ENCODE measurements around the gene TENM4.

The TENM4 gene

GRCh38 chr11:78783846-78784245 is 657.0 kb downstream of the TENM4 start:
- DNase-seq (ENCODE audit: low read depth): no peak
- no peak for TF ChIP-seq CTCF (IDR thresholded peaks at IDR 0.05; ENCODE audit: control insufficient read depth, insufficient read depth, low read depth, low read length, missing control alignments)
- no peak overlapping the region for H3K4me3 ChIP-seq (ENCODE audit: control insufficient read depth, low read depth, low read length)

DNA sequence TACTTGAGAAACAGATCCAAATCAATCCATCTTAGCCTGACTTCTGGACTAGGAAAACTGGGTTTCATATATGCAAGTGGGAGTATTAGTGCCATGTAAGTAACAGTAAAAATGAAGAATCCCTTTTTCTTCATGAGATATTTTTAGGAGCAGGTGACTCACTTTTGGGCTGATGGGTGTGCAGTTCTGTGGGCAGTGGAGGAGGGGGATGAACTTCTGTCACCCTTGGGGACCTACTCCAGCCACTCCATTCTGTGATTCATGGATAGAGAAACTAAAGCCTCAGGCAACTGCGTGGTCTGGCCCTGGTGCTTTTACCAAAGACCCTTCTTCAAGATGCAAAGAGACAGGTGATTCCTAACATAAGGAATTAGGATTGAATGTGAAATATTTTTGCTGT is 657.5 kb downstream of the TENM4 start:
- DNase-seq (ENCODE audit: low read depth): no peak
- no peak for TF ChIP-seq CTCF (IDR thresholded peaks at IDR 0.05; ENCODE audit: control insufficient read depth, insufficient read depth, low read depth, low read length, missing control alignments)

DNA sequence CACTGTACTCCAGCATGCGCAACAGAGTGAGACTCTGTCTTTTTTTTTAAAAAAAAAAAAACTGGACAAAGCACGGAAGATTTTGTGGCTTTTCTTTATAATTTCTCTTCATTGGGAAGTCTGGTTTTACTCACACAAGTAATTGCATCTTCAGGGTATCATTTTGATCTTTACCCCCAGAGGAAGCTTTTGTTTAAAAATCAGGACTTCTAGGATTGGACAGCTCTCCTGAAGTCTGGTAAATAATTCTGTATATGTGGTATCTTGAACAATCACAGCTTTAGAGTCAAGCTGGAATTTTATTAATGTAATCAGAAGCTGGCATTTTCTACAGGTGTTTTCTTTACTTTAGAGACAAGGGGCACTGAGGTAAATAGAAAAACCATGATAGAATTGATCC is 658.1 kb downstream of the TENM4 start:
- TF ChIP-seq CTCF (IDR thresholded peaks at IDR 0.05; ENCODE audit: control insufficient read depth, insufficient read depth, low read depth, low read length, missing control alignments): no peak
- DNase-seq (ENCODE audit: low read depth): no peak
- no peak overlapping the region for H3K4me3 ChIP-seq (ENCODE audit: control insufficient read depth, low read depth, low read length)

More for the DNA sequence above, 657.5 kb downstream of the TENM4 start:
- no peak overlapping the region for H3K4me3 ChIP-seq (ENCODE audit: control insufficient read depth, low read depth, low read length)

DNA sequence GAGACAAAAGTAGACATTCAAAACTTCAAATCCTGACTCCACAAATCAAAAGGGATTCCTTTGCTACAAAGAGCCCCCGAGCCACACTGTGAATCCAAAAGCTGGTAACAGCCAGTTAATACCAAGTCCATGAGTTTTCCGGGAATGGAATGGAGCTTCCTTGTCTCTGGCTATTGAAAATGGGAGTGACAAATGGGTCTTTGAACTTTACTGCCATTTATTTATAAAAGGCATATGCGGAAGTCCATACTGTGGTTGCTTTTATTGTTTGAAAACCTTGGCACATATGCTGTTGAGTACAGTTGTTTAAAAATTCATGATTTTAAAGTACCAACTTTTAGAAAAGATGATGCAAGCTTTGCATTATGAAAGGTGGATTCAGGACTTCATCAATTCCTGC is 659.9 kb downstream of the TENM4 start:
- TF ChIP-seq CTCF (IDR thresholded peaks at IDR 0.05; ENCODE audit: control insufficient read depth, insufficient read depth, low read depth, low read length, missing control alignments): no peak
- DNase-seq (ENCODE audit: low read depth): no peak
- no peak overlapping the region for H3K4me3 ChIP-seq (ENCODE audit: control insufficient read depth, low read depth, low read length)

- DNase-seq (ENCODE audit: low read depth): no peak
- H3K4me3 ChIP-seq (ENCODE audit: control insufficient read depth, low read depth, low read length): no peak overlapping the region
- no peak for TF ChIP-seq CTCF (IDR thresholded peaks at IDR 0.05; ENCODE audit: control insufficient read depth, insufficient read depth, low read depth, low read length, missing control alignments)
Measured at GRCh38 chr11:78773492-78773891, 667.3 kb downstream of the TENM4 start.

DNA sequence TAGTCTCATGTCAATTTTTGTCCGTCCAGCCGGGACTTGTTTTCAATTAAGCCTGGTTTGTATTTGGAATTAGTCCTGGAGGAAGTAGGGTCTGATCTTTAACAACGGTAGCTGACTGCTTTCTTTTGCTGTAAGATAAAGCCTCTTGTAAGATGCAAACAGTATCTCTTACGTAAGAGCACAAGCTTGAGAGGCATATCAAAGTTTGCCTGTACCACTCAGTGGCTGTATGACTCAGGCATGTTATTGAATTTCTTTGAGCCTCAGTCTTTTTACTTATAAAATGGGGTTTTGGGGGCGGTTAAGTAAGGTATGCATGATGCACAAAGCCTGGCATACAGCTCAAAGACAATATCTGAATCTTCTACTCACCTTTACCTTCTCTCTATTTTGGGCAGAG is 667.8 kb downstream of the TENM4 start:
- no peak overlapping the region for H3K4me3 ChIP-seq (ENCODE audit: control insufficient read depth, low read depth, low read length)
- TF ChIP-seq CTCF (IDR thresholded peaks at IDR 0.05; ENCODE audit: control insufficient read depth, insufficient read depth, low read depth, low read length, missing control alignments): no peak
- DNase-seq (ENCODE audit: low read depth): no peak

GRCh38 chr11:78772186-78772585 is 668.6 kb downstream of the TENM4 start:
- TF ChIP-seq CTCF (IDR thresholded peaks at IDR 0.05; ENCODE audit: control insufficient read depth, insufficient read depth, low read depth, low read length, missing control alignments): no peak
- no peak overlapping the region for H3K4me3 ChIP-seq (ENCODE audit: control insufficient read depth, low read depth, low read length)
- DNase-seq (ENCODE audit: low read depth): no peak
